NCI-H526 (cell line): ENCODE data around the gene ATP4A.
A peak's percentile ranks its signal among the peaks of the same experiment; 100 is the strongest.

Experiments used
- DNase-seq, 2 experiments: peaks; one replicate each; lab custom pipeline; 2025; lab: John Stamatoyannopoulos, UW

ATP4A gene

DNA sequence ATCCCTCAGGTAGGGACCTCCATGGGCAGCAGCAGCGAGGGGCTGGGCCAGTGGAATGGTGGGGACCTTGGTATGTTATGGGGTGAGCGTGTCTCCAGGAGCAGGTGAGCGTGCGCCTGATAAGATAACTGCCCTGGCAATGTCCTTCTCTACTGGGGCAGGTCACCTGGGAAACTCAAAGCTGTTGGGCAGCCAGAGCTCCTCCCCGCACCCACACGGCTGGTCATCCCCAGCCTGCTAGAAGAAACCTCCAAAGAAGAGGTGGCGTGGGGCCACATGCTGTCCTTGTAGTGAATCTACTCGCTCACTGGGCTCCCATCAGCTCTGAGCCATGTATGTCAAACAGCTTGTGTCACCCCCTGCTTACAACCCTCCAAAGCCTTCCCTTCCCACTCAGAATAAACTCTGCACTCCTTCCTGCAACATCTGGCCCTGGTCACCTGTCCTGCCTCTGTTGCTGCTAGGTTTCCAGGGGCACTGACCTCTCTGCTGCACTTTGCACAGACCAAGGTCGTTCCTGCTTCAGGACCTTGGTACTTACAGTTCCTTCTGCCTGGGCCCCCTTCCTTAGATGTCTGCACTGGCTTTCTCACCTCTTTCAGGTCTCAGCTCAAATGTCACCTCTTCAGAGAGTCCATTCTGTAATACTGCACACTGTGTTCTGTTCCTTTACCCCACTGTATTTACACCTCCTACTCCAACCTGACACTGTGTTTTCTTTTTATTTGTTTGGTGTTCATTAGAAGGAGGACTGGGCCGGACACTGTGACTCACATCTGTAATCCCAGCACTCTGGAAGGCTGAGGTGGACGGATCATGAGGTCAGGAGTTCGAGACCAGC is 1.8 kb upstream of the ATP4A start:
- DNase-seq: no peak

DNA sequence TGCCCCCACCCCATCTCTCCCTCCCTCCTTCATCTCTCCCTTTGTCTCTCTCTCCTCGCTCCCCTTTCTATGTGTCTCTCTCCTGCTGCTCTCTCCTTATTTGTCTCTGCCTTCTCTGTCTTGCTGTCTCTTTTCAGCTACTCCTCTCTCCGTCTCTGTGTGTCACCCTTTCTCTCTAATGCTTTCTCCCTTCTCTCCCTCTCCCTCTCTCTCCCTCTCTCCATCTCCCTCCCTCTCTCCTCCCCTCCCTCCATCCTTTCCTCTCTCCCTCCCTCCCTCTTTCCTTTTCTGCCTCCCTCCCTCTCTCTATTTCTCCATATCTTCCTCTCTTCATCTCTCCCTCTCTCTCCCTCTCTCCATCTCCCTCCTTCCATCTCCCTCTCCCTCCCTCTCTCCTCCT is 682 bp downstream of the ATP4A start:
- no peak for DNase-seq

DNA sequence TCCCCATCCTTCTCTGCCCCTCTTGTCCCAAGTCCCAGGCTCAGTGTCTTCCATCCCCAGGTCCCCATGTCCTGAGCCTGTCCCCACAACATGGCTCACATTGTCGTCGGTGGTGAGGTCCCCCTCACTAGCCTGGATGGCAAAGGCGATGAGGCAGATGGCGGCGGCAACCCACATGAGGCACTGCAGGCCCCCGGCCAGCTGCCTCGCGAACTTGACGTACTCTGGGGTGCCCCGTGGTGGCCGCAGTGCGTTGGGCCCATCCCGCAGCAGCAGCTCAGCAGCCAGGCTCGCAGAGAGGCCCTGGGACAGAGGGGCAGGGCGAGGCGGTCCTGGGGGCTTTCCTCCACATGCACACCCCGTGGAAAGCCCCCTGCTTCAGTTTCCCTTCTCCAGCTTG is 1.1 kb downstream of the ATP4A start:
- DNase-seq: no peak

DNA sequence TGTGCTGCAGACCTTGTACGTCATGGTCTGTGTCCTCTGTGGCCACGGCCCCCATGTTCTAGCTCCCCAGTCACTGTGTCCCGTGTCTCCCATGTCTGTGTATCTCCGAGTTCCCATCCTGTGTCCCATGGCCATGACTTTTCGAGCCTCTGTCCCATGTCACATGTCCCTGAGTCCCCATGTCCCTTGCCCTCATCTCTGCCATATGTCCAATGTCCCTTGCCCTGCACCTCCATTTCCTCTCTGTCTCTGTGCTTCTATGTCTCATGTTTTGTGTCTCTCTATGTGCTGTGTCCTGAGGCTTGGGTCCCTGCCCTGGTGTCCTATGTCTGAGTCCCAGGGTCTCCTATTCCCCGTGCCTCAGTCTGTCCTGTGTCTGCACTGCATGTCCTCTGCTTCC is 2.0 kb downstream of the ATP4A start:
- no peak for DNase-seq

DNA sequence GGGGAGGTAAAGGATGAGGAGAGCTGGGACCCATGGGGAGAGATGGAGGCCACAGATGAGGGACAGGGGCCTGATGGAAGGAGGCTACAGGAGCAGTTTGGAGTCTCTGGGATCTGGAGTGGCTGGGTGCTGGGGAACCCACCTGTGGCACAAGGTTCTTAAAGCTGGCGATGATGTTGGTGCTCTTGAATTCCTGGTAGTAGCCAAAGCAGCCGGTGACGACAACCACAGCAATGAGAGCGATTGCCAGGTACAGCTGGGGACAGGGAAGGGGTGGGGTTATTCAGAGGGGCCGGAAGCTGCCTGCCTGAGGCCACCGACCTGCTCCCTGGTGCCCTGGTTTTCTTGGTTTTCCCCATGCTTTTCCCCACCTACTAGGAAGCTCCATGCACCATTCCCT is 2.8 kb downstream of the ATP4A start:
- DNase-seq: no peak

DNA sequence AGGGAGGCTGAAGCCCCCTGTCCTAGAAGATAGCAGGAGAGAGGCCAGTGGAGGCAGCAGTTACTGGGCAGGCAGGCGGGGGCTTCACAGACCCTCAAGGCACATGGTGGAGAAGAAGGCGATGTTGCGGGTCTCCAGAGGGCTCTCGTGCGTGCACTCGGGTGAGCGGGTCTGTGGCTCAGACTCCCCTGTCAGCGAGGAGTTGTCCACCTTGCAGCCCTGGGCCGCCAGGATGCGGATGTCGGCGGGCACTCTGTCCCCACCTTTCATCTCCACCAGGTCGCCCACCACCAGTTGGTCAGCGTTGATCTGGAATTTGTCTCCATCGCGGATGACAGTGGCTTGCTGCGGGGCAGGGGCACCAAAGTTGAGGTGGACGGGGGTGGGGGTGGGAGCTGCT is 3.2 kb downstream of the ATP4A start:
- no peak for DNase-seq

DNA sequence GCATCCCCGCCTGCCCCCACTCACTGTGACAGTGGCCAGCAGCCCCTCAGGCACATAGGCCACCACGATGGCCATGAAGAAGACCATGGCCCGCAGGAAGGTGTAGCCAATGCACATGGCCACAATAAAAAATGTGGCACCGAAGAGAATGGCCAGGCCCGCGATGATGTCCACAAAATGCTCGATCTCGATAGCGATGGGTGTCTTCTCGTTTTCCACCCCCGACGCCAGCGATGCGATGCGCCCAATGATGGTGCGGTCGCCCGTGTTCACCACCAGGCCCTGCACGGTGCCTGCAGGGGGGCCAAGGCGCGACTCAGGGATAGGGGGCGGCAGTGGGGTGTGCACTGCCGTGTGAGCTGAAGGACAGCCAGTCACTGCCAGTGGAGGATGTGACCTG is 3.7 kb downstream of the ATP4A start:
- DNase-seq: no peak

DNA sequence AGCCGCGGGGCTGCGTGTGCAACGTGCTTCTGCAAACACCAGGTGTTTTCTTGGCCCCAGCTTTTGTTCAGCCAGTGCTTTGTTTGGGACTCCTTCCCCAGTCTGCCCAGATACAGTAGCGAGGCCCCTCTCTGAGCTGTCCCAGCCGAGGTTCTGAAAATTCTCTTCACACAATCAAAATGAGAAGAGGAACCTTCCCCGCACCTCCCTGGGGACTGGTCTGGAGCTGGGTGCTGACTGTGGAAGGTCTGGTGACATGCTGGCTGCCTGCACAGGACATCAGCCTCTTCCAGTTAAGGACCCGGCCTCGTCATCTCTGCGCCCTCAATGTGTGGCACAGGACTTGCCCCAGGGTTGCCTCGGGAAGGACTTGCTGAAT is 4.2 kb downstream of the ATP4A start:
- DNase-seq: peak in 1 of 2 experiments; percentile 47

DNA sequence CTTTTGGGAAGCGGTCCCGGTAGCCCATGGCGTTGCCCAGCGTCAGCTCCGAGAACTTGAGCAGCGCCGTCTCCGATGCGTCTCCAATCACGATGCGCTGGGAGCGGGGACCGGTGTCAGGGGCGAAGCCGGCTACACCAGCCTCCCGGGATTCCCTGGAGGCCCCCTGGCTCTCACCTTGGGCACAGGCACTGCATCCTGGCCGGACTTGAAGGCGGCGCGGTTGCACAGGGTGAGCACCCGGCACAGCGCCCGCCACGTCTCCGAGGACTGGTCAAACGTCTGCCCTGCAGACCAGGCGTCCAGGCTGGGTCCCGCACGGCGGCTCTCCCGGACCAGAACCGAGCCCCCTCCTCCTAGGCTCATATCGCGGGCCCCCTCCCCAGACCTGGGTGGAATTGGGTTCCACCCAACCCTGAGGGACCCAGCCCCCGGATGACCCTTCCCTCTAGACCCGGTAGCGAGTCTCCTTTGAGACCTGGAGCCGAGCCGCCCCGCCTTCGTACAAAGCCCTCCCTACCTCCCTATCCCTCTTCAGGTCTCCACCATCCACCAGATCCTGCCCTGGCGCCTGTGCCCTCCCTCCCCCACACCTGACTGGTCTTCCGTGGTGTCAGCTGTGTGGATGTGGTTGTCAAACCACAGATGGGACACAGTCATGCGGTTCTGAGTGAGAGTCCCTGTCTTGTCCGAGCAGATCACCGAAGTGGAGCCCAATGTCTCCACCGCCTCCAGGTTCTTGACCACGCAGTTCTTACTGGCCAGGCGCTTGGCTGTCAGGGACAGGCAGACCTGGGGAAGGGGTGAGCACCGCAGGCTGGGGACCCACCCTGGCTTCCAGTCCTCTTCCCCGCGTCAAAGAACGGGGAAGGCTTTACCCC is 4.8 kb downstream of the ATP4A start:
- DNase-seq: peak in 1 of 2 experiments; percentile 47

DNA sequence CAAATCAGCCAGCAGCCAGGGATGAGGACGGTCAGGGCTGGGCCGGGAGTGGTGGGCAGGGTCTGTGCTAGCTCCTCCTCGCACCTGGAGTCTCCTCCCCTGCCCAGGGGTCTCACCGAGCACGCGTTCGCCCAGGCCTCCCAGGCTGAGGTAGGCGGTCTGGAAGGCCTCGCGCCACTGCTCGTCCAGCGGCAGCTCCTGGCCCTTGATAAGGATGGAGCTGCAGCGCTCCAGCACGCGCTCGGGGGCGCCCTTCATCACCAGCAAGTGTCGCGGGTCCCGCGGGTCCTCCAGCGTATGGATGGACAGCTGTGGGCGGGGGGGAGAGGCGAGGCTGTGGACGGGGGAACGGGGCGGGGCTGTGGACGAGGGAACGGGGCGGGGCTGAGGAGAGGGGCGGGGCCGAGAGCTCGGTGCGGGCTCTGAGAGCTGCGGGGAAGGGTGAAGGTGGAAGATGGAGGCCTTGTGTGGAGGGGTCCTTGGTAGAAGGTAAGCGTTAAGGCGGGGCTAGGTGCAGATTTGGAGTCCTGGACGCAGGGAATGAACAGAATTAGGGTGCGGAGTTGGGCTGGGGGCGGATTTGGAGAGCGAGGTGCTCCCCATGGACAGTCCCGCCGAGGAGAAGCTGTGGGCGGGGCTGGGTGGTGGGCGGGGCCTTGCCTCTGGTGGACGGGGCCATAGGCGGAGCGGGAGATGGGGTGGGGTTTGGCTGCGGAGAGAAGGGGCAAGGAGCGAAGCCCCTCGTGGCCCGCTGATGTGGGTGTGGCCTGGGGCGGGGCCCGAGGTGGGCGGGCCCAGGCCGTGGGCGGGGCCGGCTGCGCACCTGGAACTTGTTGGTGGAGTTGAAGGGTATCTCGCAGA is 5.7 kb downstream of the ATP4A start:
- DNase-seq: peak; percentile 89 to 97

DNA sequence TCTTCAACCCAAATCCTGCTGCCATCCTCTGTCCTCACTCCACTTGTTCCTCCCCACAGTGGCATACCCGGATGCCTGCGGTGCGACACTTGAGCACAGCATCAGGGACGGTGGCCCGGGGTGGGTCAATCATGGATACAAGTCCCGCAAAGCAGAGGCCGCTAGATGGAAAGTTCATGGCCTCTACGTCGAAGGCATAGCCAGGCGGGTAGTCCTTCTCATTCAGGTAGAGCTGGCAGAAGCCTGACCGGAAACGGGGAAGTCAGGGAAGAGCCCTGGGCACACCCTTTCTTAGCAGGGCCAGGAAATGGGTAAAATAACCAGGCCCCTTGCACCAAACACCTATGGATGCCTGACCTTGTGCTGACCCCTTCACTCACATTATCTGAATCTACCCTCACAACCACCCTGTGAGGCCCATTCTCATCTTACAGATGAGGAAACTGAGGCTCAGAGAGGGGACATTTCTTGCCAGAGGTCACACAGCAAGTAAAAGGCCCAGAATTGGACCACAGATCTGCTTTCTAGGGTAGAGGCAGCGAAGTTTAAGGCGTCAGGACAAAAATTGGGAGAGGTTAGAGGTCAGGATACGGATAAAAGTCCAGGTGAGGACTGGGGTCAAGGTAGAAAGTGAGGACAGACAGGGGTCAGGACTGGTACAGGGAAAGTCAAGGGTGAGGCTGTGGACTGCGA is 6.5 kb downstream of the ATP4A start:
- no peak for DNase-seq

DNA sequence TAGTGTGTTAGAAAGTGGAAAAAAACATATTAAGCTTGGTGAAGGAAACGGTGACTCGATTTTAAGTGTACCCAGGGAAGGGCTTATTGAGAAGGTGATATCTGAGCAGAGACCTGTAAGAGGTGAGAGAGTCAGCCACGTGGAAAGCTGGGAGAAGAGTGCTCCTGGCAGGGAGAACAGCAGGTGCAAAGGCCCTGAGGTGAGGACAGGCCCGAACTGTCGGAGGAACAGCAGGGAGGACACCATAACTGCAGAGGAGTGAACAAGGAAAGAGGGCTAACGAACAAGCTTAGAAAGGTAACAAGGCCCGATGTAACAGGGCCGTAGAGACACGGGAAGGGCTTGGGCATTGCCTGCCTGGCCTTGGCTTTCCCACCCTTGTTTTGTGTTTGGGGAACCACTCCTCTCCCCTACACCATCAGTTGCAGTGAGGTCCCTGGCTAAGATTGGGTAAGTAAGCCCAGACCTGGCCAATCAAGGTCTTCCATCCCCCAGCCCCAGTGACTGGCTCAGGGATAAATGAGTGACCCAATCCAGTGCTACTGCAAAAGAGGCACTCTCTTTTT is 7.3 kb downstream of the ATP4A start:
- DNase-seq: no peak

DNA sequence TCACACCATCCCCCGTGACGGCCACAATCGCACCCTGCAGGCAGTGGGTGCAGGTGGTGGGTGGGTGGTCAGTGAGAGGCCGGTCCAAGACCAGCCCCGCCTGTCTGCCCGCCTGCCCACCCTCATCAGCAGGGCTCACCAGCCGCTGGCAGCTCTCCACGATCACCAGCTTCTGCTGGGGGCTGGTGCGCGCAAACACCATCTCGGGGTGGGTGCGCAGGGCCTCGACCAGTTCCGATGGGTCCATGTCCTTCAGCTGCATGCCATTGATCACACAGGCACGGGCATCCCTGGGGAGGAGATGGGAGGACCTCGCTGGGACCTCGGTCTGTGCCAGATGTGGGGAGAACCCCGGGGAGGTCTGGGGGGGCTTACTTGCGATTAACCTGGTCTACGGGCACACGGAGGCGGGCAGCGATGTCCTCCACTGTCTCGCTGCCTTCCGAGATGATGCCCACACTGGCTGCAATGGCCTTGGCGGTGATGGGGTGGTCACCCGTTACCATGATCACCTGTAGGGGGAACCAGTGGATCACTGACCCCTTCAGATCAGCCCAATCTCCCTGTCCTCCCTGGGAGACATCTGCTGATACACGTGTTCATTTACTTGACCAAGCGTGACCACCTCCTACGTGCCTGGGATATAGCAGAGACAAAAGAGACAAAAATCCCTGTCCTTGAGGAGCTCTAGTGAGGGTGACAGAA is 8.0 kb downstream of the ATP4A start:
- DNase-seq: peak; percentile 65 to 83

DNA sequence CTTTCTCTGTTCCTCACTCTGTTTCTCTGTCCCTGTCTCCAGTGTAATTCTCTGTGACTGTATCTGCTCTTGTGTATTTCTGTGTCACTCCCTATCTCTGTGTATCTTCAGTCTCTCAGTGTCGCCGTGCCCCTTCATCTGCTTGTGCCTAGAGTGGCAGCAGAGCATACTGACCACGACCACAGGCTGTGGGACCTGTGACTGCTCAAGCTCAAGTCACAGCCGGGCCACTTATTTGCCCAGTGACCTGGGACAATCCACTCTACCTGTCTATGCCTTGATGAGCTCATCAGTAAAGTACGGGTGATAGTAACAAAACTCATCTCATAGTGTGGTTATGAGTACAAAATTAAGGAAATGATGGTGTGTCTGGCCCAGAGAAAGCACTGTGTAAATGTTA is 9.4 kb downstream of the ATP4A start:
- no peak for DNase-seq

DNA sequence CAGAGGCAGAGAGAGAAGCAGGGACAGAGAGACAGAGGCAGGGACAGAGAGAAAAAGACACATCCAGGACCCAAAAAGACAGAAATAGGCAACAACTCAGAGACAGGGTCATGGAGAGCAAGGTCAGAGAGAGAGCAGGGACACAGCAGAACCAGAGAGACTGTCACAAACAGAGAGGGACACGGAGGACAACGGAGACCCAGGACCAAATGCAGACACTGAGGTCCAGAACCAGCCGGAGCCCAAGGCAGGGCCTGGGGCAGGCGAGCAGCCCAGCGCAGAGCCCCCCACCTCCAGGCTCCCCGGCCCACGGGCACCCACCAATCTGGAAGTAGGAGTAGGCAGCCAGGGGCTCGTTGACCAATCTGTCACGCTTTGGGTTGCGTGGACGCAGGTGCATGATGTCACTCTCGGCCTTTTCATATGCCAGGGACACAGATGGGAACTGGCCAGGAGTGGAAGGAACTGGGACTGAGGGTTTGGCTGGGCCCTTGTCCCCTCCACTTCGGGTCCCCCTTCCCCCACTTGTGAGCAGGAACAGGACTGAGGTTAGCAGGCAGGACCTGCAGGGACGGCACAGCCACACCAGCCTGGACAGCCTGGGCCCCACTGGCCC is 10.0 kb downstream of the ATP4A start:
- DNase-seq: no peak

DNA sequence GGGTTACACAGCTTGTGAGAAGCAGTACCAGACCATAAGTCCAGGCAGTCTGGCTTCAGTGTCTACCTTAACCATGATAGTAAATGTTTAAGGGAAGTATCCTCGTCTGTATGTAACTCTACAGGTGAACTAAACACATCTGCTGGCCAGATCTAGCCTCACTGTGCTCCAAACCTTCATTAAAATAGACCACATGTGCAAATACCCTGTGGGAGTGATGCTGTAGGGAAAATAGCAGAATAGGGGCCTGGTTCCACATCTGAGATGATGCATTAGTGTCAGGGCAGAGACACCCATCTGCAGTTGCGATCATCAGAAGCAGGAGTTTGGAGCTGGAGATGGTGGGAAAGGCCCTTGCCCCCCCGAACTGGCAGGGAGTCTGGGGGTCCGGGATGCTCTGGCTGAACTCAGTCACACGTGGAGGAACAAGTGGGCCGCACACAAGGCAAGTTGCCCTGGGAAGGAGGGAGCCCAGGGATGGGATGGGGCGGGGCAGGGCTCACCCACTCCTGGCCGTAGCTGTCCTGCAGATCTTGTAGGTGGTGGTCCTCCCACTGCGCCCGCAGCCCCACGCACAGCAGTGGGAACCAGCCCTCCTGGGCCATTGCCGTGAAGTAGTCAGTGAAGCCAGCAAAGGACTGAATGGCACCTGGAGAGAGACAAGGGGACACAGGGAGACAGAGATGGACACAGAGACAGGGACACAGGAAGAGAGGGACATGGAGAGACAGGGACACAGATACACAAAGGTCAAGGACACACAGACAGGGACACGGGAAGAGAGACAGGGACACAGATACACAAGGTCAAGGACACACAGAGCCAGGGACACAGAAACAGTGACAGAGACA is 10.7 kb downstream of the ATP4A start:
- DNase-seq: no peak

DNA sequence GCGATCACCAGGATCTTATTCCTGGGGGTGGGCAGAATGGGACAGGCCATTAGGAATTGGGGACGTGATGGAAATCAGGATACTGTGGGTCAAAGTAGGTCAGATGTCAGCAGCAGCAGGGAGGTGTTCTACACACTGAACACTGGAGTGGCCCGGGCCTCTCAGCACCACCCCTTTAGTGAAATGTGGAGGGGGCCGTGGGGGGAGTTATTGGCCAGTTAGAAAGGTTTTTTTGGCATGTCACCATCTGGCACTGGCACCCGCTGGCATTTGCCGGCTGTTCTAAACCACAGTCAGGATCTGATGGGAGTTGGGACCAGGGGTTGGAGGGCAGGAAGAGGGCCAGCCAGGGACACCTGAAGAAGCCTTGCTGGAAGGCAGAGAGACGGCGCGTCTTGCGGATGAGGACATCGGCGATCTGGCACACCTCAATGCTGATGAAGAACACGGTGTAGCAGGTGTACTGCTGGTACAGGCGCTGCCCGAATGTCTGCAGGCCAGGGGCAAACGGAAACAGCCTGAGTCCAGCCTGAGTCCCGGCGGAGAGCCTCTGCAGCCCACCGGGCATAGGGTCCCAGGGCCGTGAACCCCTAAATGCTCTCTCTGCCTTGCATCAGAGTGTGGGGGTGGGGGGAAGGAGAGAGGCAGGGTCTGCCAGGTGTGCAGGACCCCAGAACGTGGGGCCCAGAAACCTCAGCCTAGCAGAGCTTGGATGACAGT is 12.2 kb downstream of the ATP4A start:
- DNase-seq: no peak

DNA sequence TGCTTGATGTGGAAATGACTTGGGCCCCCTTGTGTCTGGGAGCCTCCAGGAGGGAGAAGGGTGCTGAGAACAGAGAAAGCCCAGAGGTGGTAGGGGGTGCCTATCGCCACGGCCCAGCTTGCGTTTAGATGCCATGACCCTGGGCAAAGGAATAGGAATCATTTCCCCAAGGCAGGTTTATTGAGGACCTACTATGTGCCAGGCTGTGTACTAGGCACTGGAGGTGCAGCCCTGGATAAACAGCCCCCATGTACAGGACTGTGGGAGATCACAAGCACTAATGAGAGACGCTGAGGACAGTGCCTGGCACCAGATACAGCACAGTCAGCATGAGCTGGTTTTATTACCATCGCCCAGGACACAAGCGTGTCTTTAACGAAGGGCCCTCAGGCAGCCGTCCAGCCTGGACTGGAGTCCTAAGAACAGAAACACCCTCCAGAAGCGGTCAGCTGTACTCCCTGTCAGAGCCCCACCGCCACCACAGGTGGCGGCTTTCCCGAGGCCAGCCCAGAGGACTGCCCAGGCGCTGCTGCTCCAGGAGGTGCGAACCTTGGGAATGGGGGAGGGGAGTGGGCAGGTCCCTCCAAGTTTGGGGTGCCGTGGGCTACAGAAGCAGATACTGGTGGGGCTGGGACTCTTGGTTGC is 13.5 kb downstream of the ATP4A start:
- DNase-seq: no peak
